GM18508 (cell line): ENCODE measurements around the gene NR2F6.

Experiments
- ATAC-seq: cut with Tn5 transposase; IDR thresholded peaks from one replicate; pipeline ENCODE4 v1.9.1; 2021; ENCODE audit warnings: moderate number of reproducible peaks; ENCODE audit not compliant: insufficient read depth, unreplicated experiment

The NR2F6 gene

GRCh38 chr19:17266026-17266425, 20.3 kb upstream of the NR2F6 start:
- no peak for ATAC-seq

GRCh38 chr19:17264641-17264979, 18.9 kb upstream of the NR2F6 start, which contains the start of gene USHBP1:
Gene USHBP1 (minus strand): TSS chr19:17264745. CDS start chr19:17264299, 446 bp downstream.
- ATAC-seq, result no peak

- no peak for ATAC-seq
Observed at GRCh38 chr19:17263712-17264640, 18.3 kb upstream of the NR2F6 start.

GRCh38 chr19:17262557-17262956, 16.8 kb upstream of the NR2F6 start:
- ATAC-seq, result no peak

- peak; percentile 68 for ATAC-seq
Observed at GRCh38 chr19:17260842-17261325, 15.2 kb upstream of the NR2F6 start.

- no peak for ATAC-seq
Observed at GRCh38 chr19:17259934-17260333, 14.2 kb upstream of the NR2F6 start.

- ATAC-seq, result no peak
Observed at GRCh38 chr19:17259118-17259780, 13.5 kb upstream of the NR2F6 start.

- no peak for ATAC-seq
Observed at GRCh38 chr19:17256130-17256529, 10.4 kb upstream of the NR2F6 start.

- no peak for ATAC-seq
Observed at GRCh38 chr19:17255150-17255621, 9.5 kb upstream of the NR2F6 start.

GRCh38 chr19:17254636-17255035, 8.9 kb upstream of the NR2F6 start:
- ATAC-seq, result no peak

GRCh38 chr19:17249887-17250548, 4.3 kb upstream of the NR2F6 start:
- ATAC-seq, result no peak

GRCh38 chr19:17248011-17248776, 2.5 kb upstream of the NR2F6 start:
- ATAC-seq, result no peak

- no peak for ATAC-seq
Observed at GRCh38 chr19:17246681-17247425, 1.1 kb upstream of the NR2F6 start.

- ATAC-seq, result no peak
Observed at GRCh38 chr19:17244618-17245534, 843 bp downstream of the NR2F6 start.

GRCh38 chr19:17243830-17244617, 1.7 kb downstream of the NR2F6 start:
- no peak for ATAC-seq

- ATAC-seq, result no peak
Observed at GRCh38 chr19:17243211-17243829, 2.4 kb downstream of the NR2F6 start.
